Esophagus squamous epithelium (tissue), 4 donors: Measurements from ENCODE around the gene TBC1D5.

Experiments
- CTCF ChIP-seq, 6 experiments: fragments of 450-650 bp in 4 of 6; fragments of 200-600 bp in 2 of 6; sonication (generic) in 2 of 6; IDR thresholded peaks; one replicate each; pipeline ENCODE4 v1.5.1; 2016 to 2019; ENCODE audit warnings: antibody characterized with exemption in 6 of 6, mild to moderate bottlenecking in 4 of 6, moderate library complexity in 4 of 6
- POLR2A ChIP-seq, 4 donors: fragments of 450-650 bp; IDR thresholded peaks; one replicate each; pipeline ENCODE4 v1.6.1; 2017; ENCODE audit warnings: antibody characterized with exemption in 4 of 4, mild to moderate bottlenecking in 4 of 4, moderate library complexity in 3 of 4

DNA sequence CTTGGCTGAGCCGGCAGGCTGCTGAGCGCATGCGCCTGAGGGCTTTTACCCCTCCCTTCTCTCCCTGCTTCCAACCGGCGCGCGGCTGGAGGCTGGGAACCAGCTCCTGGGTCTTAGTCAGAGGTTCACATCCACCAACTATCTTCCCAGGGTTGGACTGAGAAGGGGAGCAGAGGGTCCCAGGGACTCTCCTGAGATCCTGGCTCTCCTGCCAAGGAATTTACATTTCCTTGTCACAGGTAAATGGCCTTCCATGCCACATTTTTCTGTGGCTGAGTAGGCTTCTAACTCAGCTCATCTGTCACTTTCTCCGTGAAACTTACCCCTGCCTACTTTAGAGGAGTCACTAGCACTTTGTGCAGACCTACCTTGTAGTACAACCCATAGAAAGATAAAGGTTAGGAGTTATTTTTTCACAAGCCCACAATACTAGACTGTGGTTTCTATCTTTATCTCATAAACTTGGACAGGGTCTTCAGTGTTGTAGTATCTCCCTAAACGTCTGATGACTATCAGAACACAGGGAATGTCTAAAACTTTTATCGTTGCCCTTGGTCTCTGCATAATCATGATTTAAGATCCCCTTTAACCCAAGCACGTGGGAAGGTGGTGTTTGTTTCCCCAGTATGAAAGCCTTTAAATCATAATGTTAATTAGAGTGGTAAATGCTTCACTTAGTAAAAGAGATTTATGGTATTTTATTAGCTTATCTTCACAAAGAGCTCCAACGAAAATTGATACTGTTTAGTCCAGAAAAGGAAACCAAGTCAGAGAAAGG lies 638 bp upstream of the TBC1D5 start:
- peak in 1 of 6 experiments; percentile 2 for TF ChIP-seq CTCF (IDR thresholded peaks at IDR 0.05)
- TF ChIP-seq POLR2A (IDR thresholded peaks at IDR 0.05): no peak
